Neural cell (in vitro differentiated cells): ENCODE measurements around the gene WNT16. TPM values are rescaled to one million over a fixed set of nuclear protein-coding genes. Genes with fewer than 3 reads are reported as not detected.
"Not testable (repeated sequence)": the region's sequence is repeated elsewhere in the genome, so short reads cannot be mapped to it uniquely, and the experiment has no call there.

Experiments used
- H2AFZ ChIP-seq: fragments of 200-600, 300-800 bp; sonication (generic), shearing (Covaris generic); 2 replicates; pipeline ENCODE4 v1.6.0; 2014; ENCODE audit warnings: low read depth, mild to moderate bottlenecking, antibody characterized with exemption, low read length, moderate library complexity
- H3F3A ChIP-seq: fragments of 200-600 bp; shearing (Covaris generic); 2 replicates; pipeline ENCODE4 v1.6.1; 2016; ENCODE audit warnings: mild to moderate bottlenecking, moderate library complexity, mixed read lengths, antibody characterized with exemption, low read length; ENCODE audit not compliant: insufficient read depth, poor library complexity, severe bottlenecking
- H3K27ac ChIP-seq: fragments of 200-600, 300-800 bp; sonication (generic), shearing (Covaris generic); 2 replicates; pipeline ENCODE4 v1.5.1; 2014; ENCODE audit warnings: mild to moderate bottlenecking, low read length, moderate library complexity
- H3K27me3 ChIP-seq: fragments of 300-800, 200-600 bp; sonication (generic), shearing (Covaris generic); 2 replicates; pipeline ENCODE4 v1.6.0; 2014; ENCODE audit warnings: mild to moderate bottlenecking, low read depth, low read length, moderate library complexity; ENCODE audit not compliant: insufficient read depth
- H3K36me3 ChIP-seq: fragments of 300-800, 200-600 bp; sonication (generic), shearing (Covaris generic); 2 replicates; pipeline ENCODE4 v1.5.1; 2014; ENCODE audit warnings: mild to moderate bottlenecking, antibody characterized with exemption, low read length, moderate library complexity; ENCODE audit not compliant: insufficient read depth
- H3K4me2 ChIP-seq: fragments of 300-800, 200-600 bp; sonication (generic), shearing (Covaris generic); 2 replicates; pipeline ENCODE4 v1.6.0; 2014; ENCODE audit warnings: mild to moderate bottlenecking, low read length
- H3K4me3 ChIP-seq: fragments of 300-800, 200-600 bp; sonication (generic), shearing (Covaris generic); 2 replicates; pipeline ENCODE4 v1.5.1; 2014; ENCODE audit warnings: mild to moderate bottlenecking, low read length, moderate library complexity
- H3K79me2 ChIP-seq: fragments of 200-600 bp; shearing (Covaris generic); replicated peaks from 2 replicates; pipeline ENCODE4 v1.6.0; 2014; ENCODE audit warnings: mild to moderate bottlenecking, low read length, moderate library complexity; ENCODE audit not compliant: insufficient read depth
- H3K9ac ChIP-seq: fragments of 300-800, 200-600 bp; sonication (generic), shearing (Covaris generic); 2 replicates; pipeline ENCODE4 v1.6.1; 2016; ENCODE audit warnings: mild to moderate bottlenecking, low read length, mixed read lengths
- H3K9me2 ChIP-seq: fragments of 200-600 bp; shearing (Covaris generic); 2 replicates; pipeline ENCODE4 v1.6.1; 2016; ENCODE audit warnings: mild to moderate bottlenecking, low read length, mixed read lengths; ENCODE audit not compliant: insufficient read depth
- H3K9me3 ChIP-seq: fragments of 200-600, 300-800 bp; sonication (generic), shearing (Covaris generic); 2 replicates; pipeline ENCODE4 v1.6.1; 2016; ENCODE audit warnings: mild to moderate bottlenecking, mixed run types, low read length, moderate library complexity, mixed read lengths
- H4K20me1 ChIP-seq: fragments of 200-600 bp; shearing (Covaris generic); 2 replicates; pipeline ENCODE4 v1.6.1; 2016; ENCODE audit warnings: mild to moderate bottlenecking, mixed run types; ENCODE audit not compliant: insufficient read depth
- EP300 ChIP-seq: fragments of 450-650 bp; conservative IDR thresholded peaks from 2 replicates; pipeline ENCODE4 v1.6.1; 2014; ENCODE audit warnings: antibody characterized with exemption, mild to moderate bottlenecking, moderate library complexity; ENCODE audit not compliant: poor library complexity, severe bottlenecking
- EZH2 ChIP-seq: fragments of 200-600, 300-800 bp; shearing (Covaris generic), sonication (generic); IDR thresholded peaks from 2 replicates; pipeline ENCODE4 v1.6.1; 2014; ENCODE audit warnings: antibody characterized with exemption, low read length, borderline replicate concordance, mild to moderate bottlenecking; ENCODE audit not compliant: insufficient read depth, poor library complexity, severe bottlenecking
- MXI1 ChIP-seq: fragments of 450-650 bp; conservative IDR thresholded peaks from 2 replicates; pipeline ENCODE4 v1.6.1; 2014; ENCODE audit warnings: antibody characterized with exemption, mild to moderate bottlenecking; ENCODE audit not compliant: poor library complexity, severe bottlenecking
- POLR2AphosphoS5 ChIP-seq: IDR thresholded peaks from 2 replicates; pipeline ENCODE4 v1.6.1; 2012
- RAD21 ChIP-seq: fragments of 450-650 bp; conservative IDR thresholded peaks from 2 replicates; pipeline ENCODE4 v1.6.1; 2014; ENCODE audit warnings: antibody characterized with exemption, mild to moderate bottlenecking, moderate library complexity
- SMC3 ChIP-seq: fragments of 450-650 bp; conservative IDR thresholded peaks from 2 replicates; pipeline ENCODE4 v1.6.1; 2014; ENCODE audit warnings: antibody characterized with exemption, mild to moderate bottlenecking, moderate library complexity; ENCODE audit not compliant: poor library complexity
- TAF1 ChIP-seq: IDR thresholded peaks from 2 replicates; pipeline ENCODE4 v1.6.1; 2012; ENCODE audit warnings: low read depth
- polyA plus RNA-seq: library from polyadenylated mRNA; depleted of rRNA; stranded (reverse); fragments of >200 nt; gene quantifications from 2 replicates; pipeline ENCODE4 v1.2.3, GENCODE V29; 2014
- TF ChIP-seq, protein P1 (sequence below): fragments of 450-650 bp; IDR thresholded peaks from 2 replicates; pipeline ENCODE4 v1.5.1; 2014; ENCODE audit warnings: antibody characterized with exemption, mild to moderate bottlenecking, moderate library complexity; ENCODE audit not compliant: poor library complexity, severe bottlenecking
- TF ChIP-seq, protein P2 (sequence below): IDR thresholded peaks from 2 replicates; pipeline ENCODE4 v1.6.1; 2012; ENCODE audit warnings: borderline replicate concordance

Gene WNT16
- polyA plus RNA-seq, 1 donor from 2014 or later, result not detected

DNA sequence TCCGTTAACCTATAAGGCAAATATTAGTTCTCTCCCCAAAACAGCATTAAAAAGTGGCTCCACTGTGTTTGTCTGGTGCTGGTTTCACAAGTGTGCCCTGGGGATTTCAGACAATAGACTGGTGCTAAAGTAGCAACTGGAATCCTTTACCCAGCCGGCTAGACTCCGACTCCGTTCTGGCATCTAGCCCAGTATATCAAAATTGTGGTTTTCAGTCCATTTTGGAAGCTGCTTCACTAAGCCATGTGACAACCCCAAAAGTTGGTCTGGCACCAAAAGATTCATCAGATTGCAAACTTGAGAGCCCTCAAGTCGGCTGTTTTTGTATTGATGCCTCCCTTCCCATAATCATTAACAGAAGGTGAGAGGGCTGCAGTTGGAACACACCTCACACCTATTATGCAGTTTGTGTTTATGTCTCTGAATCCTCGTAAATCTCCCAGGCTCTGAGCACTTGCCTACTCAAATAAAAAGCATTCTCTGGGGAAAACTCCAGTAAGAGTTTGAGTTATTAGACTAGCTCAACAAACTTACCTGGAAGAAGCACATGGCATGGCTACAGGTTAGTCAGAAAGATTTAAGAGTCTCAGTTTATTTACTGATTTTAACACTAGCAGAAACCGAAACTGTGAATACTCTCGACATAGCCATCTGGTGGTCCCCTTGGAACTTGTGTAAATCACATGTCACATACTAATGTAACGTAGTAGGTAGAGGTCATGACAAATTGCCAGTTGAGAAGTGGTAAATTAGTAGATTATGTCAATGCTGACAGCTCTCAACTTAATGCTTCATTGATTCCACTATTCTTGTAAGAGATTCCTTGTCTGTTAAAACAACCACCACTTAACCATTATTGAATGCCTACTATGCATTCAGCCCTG is 14.8 kb upstream of the WNT16 start:
- no peak overlapping the region for H2AFZ ChIP-seq
- no peak overlapping the region for H3K9ac ChIP-seq
- no peaks in the 10 kb centered on the region for H3K27me3 ChIP-seq
- H3K79me2 ChIP-seq, result no peaks in the 10 kb centered on the region
- no peaks in the 10 kb centered on the region for H4K20me1 ChIP-seq
- no peaks in the 10 kb centered on the region for H3F3A ChIP-seq
- no peak overlapping the region for H3K4me3 ChIP-seq
- H3K4me2 ChIP-seq, result no peak overlapping the region
- H3K9me3 ChIP-seq, result no peaks in the 10 kb centered on the region
- no peaks in the 10 kb centered on the region for H3K9me2 ChIP-seq
- H3K27ac ChIP-seq, result no peak overlapping the region
- TF ChIP-seq SMC3 (no peak), RAD21 (no peak), POLR2AphosphoS5 (peak; percentile 68), EP300 (peak; percentile 94), MXI1 (peak; percentile 58), EZH2 (no peak), TAF1 (no peak)
- TF ChIP-seq, protein P1, sequence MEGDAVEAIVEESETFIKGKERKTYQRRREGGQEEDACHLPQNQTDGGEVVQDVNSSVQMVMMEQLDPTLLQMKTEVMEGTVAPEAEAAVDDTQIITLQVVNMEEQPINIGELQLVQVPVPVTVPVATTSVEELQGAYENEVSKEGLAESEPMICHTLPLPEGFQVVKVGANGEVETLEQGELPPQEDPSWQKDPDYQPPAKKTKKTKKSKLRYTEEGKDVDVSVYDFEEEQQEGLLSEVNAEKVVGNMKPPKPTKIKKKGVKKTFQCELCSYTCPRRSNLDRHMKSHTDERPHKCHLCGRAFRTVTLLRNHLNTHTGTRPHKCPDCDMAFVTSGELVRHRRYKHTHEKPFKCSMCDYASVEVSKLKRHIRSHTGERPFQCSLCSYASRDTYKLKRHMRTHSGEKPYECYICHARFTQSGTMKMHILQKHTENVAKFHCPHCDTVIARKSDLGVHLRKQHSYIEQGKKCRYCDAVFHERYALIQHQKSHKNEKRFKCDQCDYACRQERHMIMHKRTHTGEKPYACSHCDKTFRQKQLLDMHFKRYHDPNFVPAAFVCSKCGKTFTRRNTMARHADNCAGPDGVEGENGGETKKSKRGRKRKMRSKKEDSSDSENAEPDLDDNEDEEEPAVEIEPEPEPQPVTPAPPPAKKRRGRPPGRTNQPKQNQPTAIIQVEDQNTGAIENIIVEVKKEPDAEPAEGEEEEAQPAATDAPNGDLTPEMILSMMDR, result peak; percentile 28
- TF ChIP-seq, protein P2, sequence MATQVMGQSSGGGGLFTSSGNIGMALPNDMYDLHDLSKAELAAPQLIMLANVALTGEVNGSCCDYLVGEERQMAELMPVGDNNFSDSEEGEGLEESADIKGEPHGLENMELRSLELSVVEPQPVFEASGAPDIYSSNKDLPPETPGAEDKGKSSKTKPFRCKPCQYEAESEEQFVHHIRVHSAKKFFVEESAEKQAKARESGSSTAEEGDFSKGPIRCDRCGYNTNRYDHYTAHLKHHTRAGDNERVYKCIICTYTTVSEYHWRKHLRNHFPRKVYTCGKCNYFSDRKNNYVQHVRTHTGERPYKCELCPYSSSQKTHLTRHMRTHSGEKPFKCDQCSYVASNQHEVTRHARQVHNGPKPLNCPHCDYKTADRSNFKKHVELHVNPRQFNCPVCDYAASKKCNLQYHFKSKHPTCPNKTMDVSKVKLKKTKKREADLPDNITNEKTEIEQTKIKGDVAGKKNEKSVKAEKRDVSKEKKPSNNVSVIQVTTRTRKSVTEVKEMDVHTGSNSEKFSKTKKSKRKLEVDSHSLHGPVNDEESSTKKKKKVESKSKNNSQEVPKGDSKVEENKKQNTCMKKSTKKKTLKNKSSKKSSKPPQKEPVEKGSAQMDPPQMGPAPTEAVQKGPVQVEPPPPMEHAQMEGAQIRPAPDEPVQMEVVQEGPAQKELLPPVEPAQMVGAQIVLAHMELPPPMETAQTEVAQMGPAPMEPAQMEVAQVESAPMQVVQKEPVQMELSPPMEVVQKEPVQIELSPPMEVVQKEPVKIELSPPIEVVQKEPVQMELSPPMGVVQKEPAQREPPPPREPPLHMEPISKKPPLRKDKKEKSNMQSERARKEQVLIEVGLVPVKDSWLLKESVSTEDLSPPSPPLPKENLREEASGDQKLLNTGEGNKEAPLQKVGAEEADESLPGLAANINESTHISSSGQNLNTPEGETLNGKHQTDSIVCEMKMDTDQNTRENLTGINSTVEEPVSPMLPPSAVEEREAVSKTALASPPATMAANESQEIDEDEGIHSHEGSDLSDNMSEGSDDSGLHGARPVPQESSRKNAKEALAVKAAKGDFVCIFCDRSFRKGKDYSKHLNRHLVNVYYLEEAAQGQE, result no peak
- no peaks in the 10 kb centered on the region for H3K36me3 ChIP-seq

DNA sequence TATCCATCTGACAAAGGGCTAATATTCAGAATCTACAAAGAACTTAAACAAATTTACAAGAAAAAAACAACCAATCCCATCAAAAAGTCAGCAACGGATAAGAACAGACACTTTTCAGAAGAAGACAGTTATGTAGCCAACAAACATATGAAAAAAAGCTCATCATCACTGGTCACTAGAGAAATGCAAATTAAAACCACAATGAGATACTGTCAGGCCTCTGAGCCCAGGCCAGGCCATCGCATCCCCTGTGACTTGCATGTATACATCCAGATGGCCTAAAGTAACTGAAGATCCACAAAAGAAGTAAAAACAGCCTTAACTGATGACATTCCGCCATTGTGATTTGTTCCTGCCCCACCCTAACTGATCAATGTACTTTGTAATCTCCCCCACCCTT is 13.6 kb upstream of the WNT16 start:
- not testable (repeated sequence) for H3K4me2 ChIP-seq, H3K36me3 ChIP-seq, H3K79me2 ChIP-seq, H3K9me2 ChIP-seq, H3K27me3 ChIP-seq, H2AFZ ChIP-seq, H3F3A ChIP-seq, H4K20me1 ChIP-seq, H3K27ac ChIP-seq, H3K9ac ChIP-seq, H3K4me3 ChIP-seq, H3K9me3 ChIP-seq
